ENCODE measurements around the gene GPR142. TPM values are rescaled to one million over a fixed set of nuclear protein-coding genes. Genes with fewer than 3 reads are reported as not detected.

The GPR142 gene
- total and polyA plus RNA-seq, 2 of the 8 experiments (the other 6 are each of a cell fraction or from before 2014, with no cell fraction given), result 0.05 TPM; not detected in 1

DNA sequence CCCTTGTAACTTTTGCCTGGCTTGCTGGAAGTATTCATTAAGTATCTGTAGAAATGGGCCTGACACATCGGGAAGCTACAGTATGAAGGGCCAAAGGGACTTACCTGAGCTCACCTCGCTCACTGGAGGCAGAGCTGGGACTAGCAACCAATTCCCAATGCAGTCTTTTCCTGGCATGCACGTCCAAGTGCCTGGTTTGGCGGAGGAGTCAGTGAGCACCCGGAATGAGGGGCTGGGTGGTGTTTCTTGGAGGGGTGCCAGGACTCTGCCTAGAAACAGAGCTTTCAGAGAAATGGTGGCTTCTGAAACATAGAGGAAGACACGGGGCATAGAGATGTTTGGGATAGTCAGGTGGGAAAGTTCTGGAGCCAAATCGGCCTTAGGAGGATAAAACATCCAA is 46.2 kb downstream of the GPR142 start:
- H2AFZ ChIP-seq (ENCODE audit: low read length), result no peak overlapping the region
- H4K20me1 ChIP-seq (replicated peaks in 1 of 2; ENCODE audit: control insufficient read depth in 1 of 2, insufficient read depth in 2 of 2, low read length in 2 of 2), result no peaks in the 10 kb centered on the region
- H3K14ac ChIP-seq (ENCODE audit: insufficient read length), result no peak overlapping the region
- H2BK120ac ChIP-seq (replicated peaks; ENCODE audit: low read depth, low read length), result no peak overlapping the region
- no peak overlapping the region for H3K4me2 ChIP-seq (ENCODE audit: insufficient read depth in 1 of 2, low read depth in 2 of 2, low read length in 2 of 2)
- H2BK5ac ChIP-seq (ENCODE audit: low read depth, low read length), result no peak overlapping the region
- H3K56ac ChIP-seq (replicated peaks; ENCODE audit: insufficient read length, low read depth, low read length), result no peak overlapping the region
- H4K8ac ChIP-seq (ENCODE audit: extremely low read depth, insufficient read depth, low read length), result no peak overlapping the region
- no peak overlapping the region for H2AK5ac ChIP-seq (ENCODE audit: low read depth, low read length)
- no peaks in the 10 kb centered on the region for H3K27me3 ChIP-seq (replicated peaks in 1 of 4; ENCODE audit: control insufficient read depth in 3 of 4, extremely low read depth in 1 of 4, insufficient read depth in 3 of 4, low read length in 3 of 4)
- DNase-seq (ENCODE audit: low read depth in 1 of 2, low spot score in 2 of 2) (no peak), FAIRE-seq (no peak)
- no peaks in the 10 kb centered on the region for H3K79me1 ChIP-seq (ENCODE audit: low read depth, low read length)
- no peak overlapping the region for H3K18ac ChIP-seq (ENCODE audit: extremely low read depth, low read length)
- ChIA-PET CTCF (ENCODE audit: partially characterized antibody) (interaction anchor here (0.7 to 1.3 kb wide), 5 partner anchors 24 to 44 kb away, joined by 3 to 4 read pairs (median 4); no protein-coding TSS in a partner anchor), POLR2A (ENCODE audit: partially characterized antibody) (interaction anchor here (0.9 kb wide), 1 partner anchor 12 kb away, joined by 3 read pairs; no protein-coding TSS in a partner anchor)
- 85% methylated on average over 7 of the region's 7 CpGs; no CpG with 5 or more reads in 1 of the 2 experiments for WGBS, 2 experiments (ENCODE audit: extremely low coverage in 1 of 2, insufficient coverage in 1 of 2, insufficient read length in 1 of 2, insufficient replicate concordance in 2 of 2, low coverage in 1 of 2, low lambda C conversion rate in 2 of 2, missing lambda C conversion rate in 1 of 2)
- H4K91ac ChIP-seq (replicated peaks; ENCODE audit: insufficient read length, low read length), result no peak overlapping the region
- no peak overlapping the region for H2BK20ac ChIP-seq (ENCODE audit: low read length)
- H2BK15ac ChIP-seq (ENCODE audit: low read length), result no peak overlapping the region
- H2BK12ac ChIP-seq (ENCODE audit: low read depth, low read length), result no peak overlapping the region
- H4K5ac ChIP-seq (ENCODE audit: insufficient read length, low read depth, low read length), result no peak overlapping the region
- TF ChIP-seq TAF7 (optimal IDR thresholded peaks at IDR 0.05; ENCODE audit: borderline replicate concordance, low read depth, low read length) (no peak), NRF1 (IDR thresholded peaks at IDR 0.05; ENCODE audit: low read depth, low read length) (no peak), CHD1 (IDR thresholded peaks at IDR 0.05; ENCODE audit: low read depth, low read length) (no peak), GABPA (IDR thresholded peaks at IDR 0.05; ENCODE audit: borderline replicate concordance, insufficient read depth, low read length) (no peak), TBP (IDR thresholded peaks at IDR 0.05; ENCODE audit: low read depth, low read length) (no peak)
- TF ChIP-seq, protein P1, sequence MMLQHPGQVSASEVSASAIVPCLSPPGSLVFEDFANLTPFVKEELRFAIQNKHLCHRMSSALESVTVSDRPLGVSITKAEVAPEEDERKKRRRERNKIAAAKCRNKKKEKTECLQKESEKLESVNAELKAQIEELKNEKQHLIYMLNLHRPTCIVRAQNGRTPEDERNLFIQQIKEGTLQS (IDR thresholded peaks at IDR 0.05; ENCODE audit: insufficient read depth, low read depth, low read length), result no peak
- H3K4ac ChIP-seq (replicated peaks; ENCODE audit: insufficient read length, low read depth, low read length), result no peak overlapping the region
- no peak overlapping the region for H3K9ac ChIP-seq (replicated peaks in 1 of 4; ENCODE audit: extremely low read depth in 1 of 4, low read depth in 3 of 4, low read length in 3 of 4)
- no peak overlapping the region for H3K4me3 ChIP-seq (ENCODE audit: extremely low read depth in 1 of 4, insufficient read depth in 2 of 4, low read depth in 3 of 4, low read length in 4 of 4)
- H3K79me2 ChIP-seq (ENCODE audit: control insufficient read depth in 1 of 2, insufficient read depth in 2 of 2, low read length in 2 of 2), result no peaks in the 10 kb centered on the region
- H3K23ac ChIP-seq (ENCODE audit: insufficient read length), result no peak overlapping the region
- H3K9me3 ChIP-seq (ENCODE audit: insufficient read depth in 2 of 2, low read depth in 1 of 2, low read length in 1 of 2), result 0 out of 4 replicates have a peak, but pooled peaks cover 0 to 2% of the 10 kb centered on the region in 2 experiments
- H3K23me2 ChIP-seq (ENCODE audit: low read depth, low read length), result no peaks in the 10 kb centered on the region
- H3K4me1 ChIP-seq (replicated peaks in 1 of 4; ENCODE audit: control insufficient read depth in 3 of 4, insufficient read depth in 4 of 4, low read length in 3 of 4), result peaks cover 0 to 10% (median 0%) of the 10 kb centered on the region in 4 experiments; a peak in 3 of 7 replicates
- 0 out of 8 replicates have a peak, but pooled peaks cover 0 to 2% (median 0%) of the 10 kb centered on the region in 4 experiments for H3K36me3 ChIP-seq (ENCODE audit: control insufficient read depth in 2 of 4, insufficient read depth in 4 of 4, low read length in 3 of 4)
- no peak overlapping the region for H3K27ac ChIP-seq (ENCODE audit: low read depth, low read length)

All from H1 (cell line).